Measurements from ENCODE around the gene RBMS3.

Gene RBMS3

GRCh38 chr3:29590461-29590860 lies 309.6 kb downstream of the RBMS3 start:
- DNase-seq = no peak

DNA sequence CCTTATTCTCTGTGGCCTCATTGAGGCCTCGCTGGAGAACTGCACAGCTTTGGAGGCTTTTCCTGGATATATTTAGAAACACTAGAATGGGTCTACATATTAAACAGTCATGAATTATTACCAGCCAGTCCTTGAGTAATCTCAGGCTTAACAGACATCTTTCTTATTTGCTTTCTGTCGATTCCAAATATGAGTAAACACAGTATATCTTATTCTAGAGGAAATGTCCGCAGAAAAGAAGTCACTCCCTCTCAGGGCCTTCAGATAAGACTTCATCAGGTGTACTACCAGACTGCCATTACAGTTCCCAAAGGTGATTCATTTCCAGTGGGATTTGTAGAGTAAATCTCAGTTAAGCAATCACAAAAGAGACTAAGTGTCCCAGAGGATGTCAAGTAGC lies 310.7 kb downstream of the RBMS3 start:
- DNase-seq = no peak

DNA sequence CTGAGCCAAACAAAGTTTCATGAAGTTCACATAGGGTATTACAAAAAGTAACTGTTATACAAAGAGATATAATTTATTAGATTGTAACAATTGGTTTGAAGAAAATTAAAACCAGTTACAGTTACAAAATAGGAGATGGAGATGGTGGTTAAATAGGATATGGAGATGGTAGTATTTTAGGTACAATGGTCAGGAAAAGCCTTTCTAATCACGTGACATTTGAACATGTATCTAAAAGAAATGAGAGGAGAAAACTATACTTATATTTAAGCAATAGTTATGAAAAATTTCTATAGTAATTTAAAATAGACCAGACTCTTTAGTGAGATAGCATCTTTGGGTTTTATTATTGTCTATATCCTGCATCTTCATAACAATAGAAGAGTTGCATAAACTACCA lies 312.9 kb downstream of the RBMS3 start:
- no peak for DNase-seq

- DNase-seq = no peak
Measured at GRCh38 chr3:29594261-29594660, 313.4 kb downstream of the RBMS3 start.

- no peak for DNase-seq
Measured at GRCh38 chr3:29597376-29598008, 316.6 kb downstream of the RBMS3 start.

DNA sequence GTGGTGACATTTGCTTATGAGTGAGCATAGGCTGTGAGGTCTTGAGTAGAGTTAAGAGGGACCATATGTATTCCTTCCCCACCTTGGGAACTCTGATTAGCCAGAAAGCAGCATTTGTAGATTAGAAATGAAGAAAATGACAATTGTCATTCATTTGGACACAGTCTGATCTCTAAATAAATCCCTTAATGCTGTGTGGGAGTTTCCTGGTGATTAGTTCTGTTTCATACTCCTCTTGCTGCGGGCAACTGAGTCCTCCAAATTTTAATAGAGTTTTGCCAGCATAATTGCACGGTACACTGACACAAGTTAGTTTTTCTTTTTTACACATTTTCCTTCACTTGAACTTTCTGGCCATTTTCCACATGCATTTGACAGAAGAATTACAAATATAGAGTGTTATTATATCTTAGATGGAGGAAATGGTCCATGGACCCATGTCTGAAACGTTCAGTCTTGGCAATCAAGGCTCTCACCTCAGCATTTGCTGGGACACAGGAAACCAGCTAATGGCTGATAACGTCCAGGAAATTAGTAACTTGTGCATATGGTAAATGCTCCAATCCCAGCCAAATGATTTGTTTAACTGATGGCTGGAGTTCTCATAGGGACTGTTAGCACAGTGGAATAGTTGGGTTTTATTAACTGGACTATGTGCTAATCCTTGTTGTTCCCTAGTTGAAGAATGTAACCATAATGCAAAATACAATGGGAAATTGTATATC lies 321.2 kb downstream of the RBMS3 start:
- DNase-seq = no peak

DNA sequence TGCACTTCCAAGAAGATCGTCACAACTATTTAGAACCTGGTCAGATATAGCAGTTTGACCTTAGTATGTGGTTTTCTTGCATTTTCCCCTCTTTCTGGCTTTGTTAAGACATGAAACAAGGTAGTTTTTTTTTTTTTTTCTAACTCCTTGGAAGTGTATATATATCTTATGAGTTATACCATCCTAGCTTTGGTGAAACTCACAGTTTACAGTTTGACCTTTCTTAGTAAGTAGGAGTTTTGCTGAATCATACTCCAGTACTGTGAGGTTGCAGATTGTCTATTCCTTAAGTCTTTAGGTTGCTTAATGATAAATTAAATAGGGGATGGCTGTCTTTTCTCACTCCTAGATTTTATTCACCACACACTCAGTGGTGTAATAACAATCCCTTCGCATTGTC lies 325.0 kb downstream of the RBMS3 start:
- DNase-seq = no peak

- DNase-seq = no peak
Measured at GRCh38 chr3:29606416-29606815, 325.5 kb downstream of the RBMS3 start.

DNA sequence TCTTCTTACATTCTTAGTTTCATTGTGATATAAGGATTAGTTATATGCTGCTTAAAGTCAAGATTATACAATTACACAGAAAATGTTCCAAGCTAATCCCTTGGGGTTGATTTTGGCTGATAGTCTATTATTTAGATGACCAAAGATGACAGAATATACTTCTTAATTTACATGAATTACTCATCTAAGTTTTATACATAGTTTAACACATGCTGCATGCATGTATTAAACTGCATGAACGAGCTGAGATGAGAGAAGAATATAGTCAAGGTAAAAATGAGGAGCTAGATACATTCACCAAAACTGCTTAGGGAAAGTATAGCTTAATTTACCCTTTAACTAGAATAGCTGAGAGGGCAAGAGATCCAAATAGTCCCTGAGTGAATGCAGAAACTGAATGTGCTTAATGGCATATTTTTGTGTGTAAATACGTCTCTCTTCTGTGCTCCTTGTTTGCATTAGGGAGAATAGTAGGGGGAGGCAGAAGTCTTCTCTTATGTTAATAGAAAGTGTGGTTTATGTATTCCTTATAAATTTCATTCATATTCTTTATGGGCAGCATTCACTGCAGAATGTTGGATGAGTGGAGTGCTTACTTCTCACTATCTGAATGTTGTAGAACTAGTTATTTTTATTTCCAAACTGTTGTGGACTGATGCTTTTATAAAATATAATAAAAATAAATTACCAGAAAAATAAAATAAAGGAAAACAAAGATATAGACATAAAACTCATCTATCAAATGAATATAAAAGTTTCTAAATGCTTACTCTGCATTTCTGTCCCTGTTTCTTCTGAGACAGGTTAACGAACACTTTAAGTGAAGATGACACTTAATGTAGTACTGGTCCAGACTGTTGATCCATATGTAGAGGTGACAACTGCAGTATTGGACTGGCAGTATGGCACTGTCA lies 327.8 kb downstream of the RBMS3 start:
- DNase-seq = no peak

- no peak for DNase-seq
Measured at GRCh38 chr3:29609328-29609811, 328.5 kb downstream of the RBMS3 start.

DNA sequence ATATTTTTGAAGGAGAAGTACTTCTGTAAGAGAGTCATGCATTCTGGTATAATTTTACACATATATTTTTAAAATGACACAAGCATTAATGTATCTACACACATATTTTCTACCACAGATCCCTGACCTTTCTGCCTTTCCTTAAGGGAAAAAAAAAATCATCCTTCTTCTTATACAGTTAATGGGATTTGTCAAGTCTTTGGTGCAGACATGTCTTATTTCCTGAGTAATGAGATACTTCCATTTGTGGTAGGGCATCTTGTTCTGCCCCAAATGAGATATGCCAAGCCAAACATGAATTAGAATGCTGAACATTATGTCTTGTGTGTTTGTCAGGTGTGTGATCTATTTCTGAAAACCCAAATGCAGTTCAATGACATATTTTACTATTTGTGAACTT lies 329.9 kb downstream of the RBMS3 start:
- no peak for DNase-seq

DNA sequence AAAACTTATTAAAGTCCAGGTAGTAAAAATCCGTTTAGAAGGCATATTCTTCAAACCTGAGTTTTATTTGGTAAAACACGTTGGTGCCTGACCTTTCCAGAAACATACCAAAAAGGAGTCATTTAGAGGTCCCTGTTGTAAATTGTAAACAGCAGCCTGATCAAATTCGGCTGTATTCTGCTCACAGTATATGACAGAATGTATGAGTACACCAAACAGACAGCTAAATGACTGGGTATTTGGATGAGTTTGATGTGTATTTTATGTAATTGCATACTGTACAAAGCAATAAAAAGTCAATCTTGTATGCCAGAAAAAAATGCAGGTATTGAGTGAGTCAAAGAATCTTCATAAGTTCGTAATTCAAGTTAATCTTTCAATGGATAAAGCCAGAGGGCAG lies 330.4 kb downstream of the RBMS3 start:
- no peak for DNase-seq

GRCh38 chr3:29612536-29612935 lies 331.7 kb downstream of the RBMS3 start:
- DNase-seq = no peak

DNA sequence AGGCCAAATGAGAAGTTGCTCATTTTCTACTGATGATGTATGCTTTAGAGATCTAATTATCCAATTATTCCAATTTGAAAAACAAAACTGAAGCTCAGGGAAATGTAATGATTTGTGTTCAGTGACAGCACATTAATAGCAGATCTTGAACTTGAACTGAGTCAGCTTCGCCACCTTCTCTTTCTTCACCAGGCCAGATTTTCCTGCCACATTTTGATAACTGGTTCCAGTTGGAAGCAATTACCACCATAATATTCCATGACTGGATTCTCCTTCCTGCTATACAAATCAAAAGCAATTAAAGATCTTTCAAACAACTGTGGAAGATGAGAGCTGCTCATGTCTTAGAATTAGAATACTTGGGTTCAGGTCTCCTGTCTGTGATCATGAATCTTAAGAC lies 334.1 kb downstream of the RBMS3 start:
- DNase-seq = no peak

- DNase-seq = no peak
Measured at GRCh38 chr3:29618395-29619282, 337.8 kb downstream of the RBMS3 start.

GRCh38 chr3:29619676-29620075 lies 338.8 kb downstream of the RBMS3 start:
- DNase-seq = no peak

GRCh38 chr3:29627136-29628117 lies 346.6 kb downstream of the RBMS3 start:
- no peak for DNase-seq

DNA sequence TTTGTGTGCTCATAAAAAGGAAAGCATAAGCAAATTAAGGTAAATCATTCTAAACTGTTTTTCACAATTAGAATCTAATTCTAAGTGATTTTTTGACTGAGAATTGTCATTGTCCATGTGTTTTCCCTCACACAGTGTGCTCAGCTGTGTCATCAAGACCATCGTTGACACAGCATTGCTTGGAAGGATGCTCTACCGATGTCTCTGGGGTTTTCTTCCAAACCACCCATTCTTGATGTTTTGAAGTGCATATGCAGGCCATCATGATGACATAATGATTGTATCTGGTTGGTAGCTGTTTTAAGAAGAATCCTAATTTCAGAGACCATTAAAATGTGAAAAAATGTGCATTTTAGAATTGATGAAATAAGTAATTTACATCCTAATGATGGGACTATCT lies 347.9 kb downstream of the RBMS3 start:
- DNase-seq = no peak

GRCh38 chr3:29635888-29636287 lies 355.0 kb downstream of the RBMS3 start:
- no peak for DNase-seq

- DNase-seq = no peak
Measured at GRCh38 chr3:29637068-29637467, 356.2 kb downstream of the RBMS3 start.

Measured in hippocampal formation (tissue), 2 donors.